ENCODE data around the gene IL17B.

The IL17B gene

DNA sequence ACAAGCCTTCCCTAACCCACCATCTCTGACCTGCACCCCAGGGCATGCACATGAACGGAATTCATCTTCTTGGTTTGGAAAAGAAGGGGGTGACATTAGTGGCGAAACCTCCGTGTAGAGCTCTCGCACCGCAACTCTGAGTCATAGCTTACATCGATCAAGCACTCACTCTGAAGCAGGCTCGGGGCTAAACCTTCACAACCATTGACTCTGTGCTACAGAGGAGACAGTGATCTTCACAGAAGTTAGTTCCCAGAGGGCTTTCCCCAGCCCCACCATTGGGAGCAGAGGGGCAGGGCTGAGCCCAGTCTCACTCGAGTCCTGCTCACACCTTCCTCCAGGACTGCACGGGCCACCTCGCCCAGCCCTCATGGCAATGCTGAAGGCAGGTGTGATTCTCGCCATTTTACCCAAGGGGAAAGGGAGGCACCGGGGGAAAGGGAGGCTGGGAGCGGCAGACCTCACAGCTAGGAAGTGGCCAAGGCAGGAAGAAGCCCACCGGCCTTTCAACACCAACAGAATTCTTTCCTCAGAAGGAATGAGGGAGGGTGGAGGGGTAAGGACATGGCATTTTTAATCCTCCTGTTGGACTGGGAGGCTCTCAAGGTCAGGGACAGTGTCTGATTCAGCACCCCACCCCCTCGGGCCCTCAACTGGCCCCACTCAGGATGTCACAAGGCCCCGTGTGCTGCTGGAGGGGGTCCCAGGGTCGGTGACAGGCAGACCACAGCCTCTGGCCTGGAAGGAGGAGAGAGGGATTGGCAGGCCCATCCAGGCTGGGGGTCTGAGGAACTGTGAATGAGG lies 25.9 kb upstream of the IL17B start:
- TF ChIP-seq, protein P1, sequence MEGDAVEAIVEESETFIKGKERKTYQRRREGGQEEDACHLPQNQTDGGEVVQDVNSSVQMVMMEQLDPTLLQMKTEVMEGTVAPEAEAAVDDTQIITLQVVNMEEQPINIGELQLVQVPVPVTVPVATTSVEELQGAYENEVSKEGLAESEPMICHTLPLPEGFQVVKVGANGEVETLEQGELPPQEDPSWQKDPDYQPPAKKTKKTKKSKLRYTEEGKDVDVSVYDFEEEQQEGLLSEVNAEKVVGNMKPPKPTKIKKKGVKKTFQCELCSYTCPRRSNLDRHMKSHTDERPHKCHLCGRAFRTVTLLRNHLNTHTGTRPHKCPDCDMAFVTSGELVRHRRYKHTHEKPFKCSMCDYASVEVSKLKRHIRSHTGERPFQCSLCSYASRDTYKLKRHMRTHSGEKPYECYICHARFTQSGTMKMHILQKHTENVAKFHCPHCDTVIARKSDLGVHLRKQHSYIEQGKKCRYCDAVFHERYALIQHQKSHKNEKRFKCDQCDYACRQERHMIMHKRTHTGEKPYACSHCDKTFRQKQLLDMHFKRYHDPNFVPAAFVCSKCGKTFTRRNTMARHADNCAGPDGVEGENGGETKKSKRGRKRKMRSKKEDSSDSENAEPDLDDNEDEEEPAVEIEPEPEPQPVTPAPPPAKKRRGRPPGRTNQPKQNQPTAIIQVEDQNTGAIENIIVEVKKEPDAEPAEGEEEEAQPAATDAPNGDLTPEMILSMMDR (IDR thresholded peaks at IDR 0.05; ENCODE audit: poor library complexity, severe bottlenecking) = no peak
- no peaks in the 10 kb centered on the region for H3K9me3 ChIP-seq (ENCODE audit: severe bottlenecking)
- no peaks in the 10 kb centered on the region for H3K36me3 ChIP-seq (ENCODE audit: low read depth)
- DNase-seq (ENCODE audit: low spot score) = no peak
- H3K27me3 ChIP-seq (ENCODE audit: insufficient read depth, poor library complexity, severe bottlenecking) = no peaks in the 10 kb centered on the region
- H3K27ac ChIP-seq (ENCODE audit: poor library complexity, severe bottlenecking) = no peak overlapping the region
- no peak overlapping the region for H3K4me3 ChIP-seq (ENCODE audit: severe bottlenecking)
- H3K4me1 ChIP-seq (ENCODE audit: insufficient read depth, poor library complexity, severe bottlenecking) = no peaks in the 10 kb centered on the region
- ATAC-seq (ENCODE audit: low read depth) = no peak

DNA sequence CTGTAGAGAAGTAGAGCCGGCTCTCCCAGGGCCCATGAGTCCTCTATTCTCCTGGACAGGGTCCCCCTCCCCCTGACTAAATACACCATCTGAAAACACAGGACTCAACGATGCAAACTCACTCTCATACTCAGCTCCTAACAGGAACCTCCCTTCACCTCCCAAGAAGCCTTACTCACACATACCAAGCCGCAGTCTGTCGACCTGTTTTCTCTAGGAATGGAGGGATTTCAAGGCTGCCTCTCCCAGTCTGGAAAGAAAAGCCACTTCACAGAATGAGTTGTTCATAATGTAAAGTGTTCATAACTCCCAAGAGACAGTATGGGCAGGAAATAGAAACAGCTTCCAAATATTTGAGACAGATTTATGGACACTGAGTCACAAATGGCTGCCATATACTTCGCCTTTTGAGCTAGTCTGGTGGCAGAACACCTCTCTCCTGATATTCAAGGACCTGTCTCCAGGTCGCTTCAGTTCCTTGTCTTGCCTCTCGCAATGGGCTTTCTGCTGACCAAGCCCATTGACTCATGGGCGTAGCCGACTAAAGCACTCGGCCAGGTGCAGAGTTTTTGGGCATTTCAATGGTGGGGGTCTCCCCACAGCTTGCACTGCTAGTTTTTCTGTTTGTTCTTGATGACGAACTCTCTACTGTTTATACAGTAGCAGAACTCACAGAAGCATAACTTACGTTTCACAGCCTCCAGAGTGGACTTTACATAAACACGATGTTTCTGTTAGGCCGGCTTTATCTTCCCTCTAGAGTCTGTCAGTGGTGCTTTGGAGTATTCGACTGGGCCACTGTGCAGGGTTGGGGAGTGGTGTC lies 25.0 kb upstream of the IL17B start:
- no peaks in the 10 kb centered on the region for H3K9me3 ChIP-seq (ENCODE audit: severe bottlenecking)
- no peaks in the 10 kb centered on the region for H3K4me1 ChIP-seq (ENCODE audit: insufficient read depth, poor library complexity, severe bottlenecking)
- ATAC-seq (ENCODE audit: low read depth) (no peak), DNase-seq (ENCODE audit: low spot score) (no peak)
- H3K36me3 ChIP-seq (ENCODE audit: low read depth) = no peaks in the 10 kb centered on the region
- H3K4me3 ChIP-seq (ENCODE audit: severe bottlenecking) = no peak overlapping the region
- no peak overlapping the region for H3K27ac ChIP-seq (ENCODE audit: poor library complexity, severe bottlenecking)
- no peaks in the 10 kb centered on the region for H3K27me3 ChIP-seq (ENCODE audit: insufficient read depth, poor library complexity, severe bottlenecking)
- TF ChIP-seq, protein P1 (IDR thresholded peaks at IDR 0.05; ENCODE audit: poor library complexity, severe bottlenecking) = no peak

DNA sequence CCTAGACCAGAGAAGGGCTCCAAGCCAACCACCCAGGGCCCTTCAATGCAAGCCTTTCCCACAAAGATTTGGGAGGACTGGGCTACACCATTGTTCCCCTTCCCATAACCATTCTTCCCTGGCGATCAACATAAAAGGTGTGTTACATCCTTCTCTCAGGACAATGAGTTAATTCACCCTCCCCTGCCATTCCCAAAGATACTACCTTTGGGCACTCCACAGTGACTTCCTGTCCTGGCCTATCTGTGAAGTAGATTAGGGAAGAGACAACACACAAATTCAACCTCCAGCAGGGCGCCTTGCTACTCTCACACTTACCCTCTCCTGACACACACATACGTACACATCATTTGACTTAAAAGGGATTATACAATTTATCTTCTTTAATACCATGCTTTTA lies 23.2 kb upstream of the IL17B start:
- H3K27me3 ChIP-seq (ENCODE audit: insufficient read depth, poor library complexity, severe bottlenecking) = no peaks in the 10 kb centered on the region
- no peaks in the 10 kb centered on the region for H3K9me3 ChIP-seq (ENCODE audit: severe bottlenecking)
- no peak overlapping the region for H3K4me3 ChIP-seq (ENCODE audit: severe bottlenecking)
- TF ChIP-seq, protein P1 (IDR thresholded peaks at IDR 0.05; ENCODE audit: poor library complexity, severe bottlenecking) = no peak
- H3K27ac ChIP-seq (ENCODE audit: poor library complexity, severe bottlenecking) = no peak overlapping the region
- DNase-seq (ENCODE audit: low spot score) = no peak
- ATAC-seq (ENCODE audit: low read depth) = no peak
- H3K36me3 ChIP-seq (ENCODE audit: low read depth) = no peaks in the 10 kb centered on the region
- H3K4me1 ChIP-seq (ENCODE audit: insufficient read depth, poor library complexity, severe bottlenecking) = no peaks in the 10 kb centered on the region

DNA sequence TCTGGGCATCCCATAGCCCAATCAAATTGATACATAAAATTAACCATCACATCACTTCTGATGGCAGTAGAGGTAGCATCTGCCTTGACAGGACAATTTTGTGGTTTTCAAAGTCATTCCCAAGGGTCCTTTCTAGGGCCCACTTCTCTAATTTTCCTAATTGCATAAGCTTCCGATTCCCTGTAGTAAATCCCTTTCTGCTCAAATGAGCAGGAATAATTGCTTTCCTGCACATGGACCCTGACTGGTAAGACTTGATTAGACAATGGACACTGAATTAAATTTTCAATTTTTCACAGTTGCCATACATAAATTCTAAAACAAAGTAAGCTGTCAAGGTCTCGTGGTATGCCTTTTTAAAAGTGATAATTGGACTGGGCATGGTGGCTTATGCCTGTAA lies 22.0 kb upstream of the IL17B start:
- Histone ChIP-seq H3K9me3 (ENCODE audit: severe bottlenecking) (no peaks in the 10 kb centered on the region), H3K36me3 (ENCODE audit: low read depth) (no peaks in the 10 kb centered on the region), H3K27me3 (ENCODE audit: insufficient read depth, poor library complexity, severe bottlenecking) (no peaks in the 10 kb centered on the region), H3K4me3 (ENCODE audit: severe bottlenecking) (no peak overlapping the region), H3K27ac (ENCODE audit: poor library complexity, severe bottlenecking) (no peak overlapping the region), H3K4me1 (ENCODE audit: insufficient read depth, poor library complexity, severe bottlenecking) (no peaks in the 10 kb centered on the region)
- TF ChIP-seq, protein P1 (IDR thresholded peaks at IDR 0.05; ENCODE audit: poor library complexity, severe bottlenecking) = no peak
- DNase-seq (ENCODE audit: low spot score) (no peak), ATAC-seq (ENCODE audit: low read depth) (no peak)

Data from RWPE2 (cell line).